K562 (cell line): Measurements from ENCODE around the gene AKNAD1. TPM values are rescaled to one million over a fixed set of nuclear protein-coding genes. Genes with fewer than 3 reads are reported as not detected.

Experiments
- CHD1 ChIP-seq: fragments of 200-600 bp; sonication (generic); IDR thresholded peaks from one replicate; pipeline ENCODE4 v1.6.1; 2012; ENCODE audit warnings: mild to moderate bottlenecking, moderate library complexity, low read length, inconsistent platforms
- DMBX1 ChIP-seq: fragments of 250-450 bp; sonication (Bioruptor Pico); IDR thresholded peaks from 2 replicates; pipeline ENCODE4 v1.8.0; 2022; ENCODE audit warnings: inconsistent platforms, mild to moderate bottlenecking, moderate library complexity, borderline replicate concordance
- FOSL1 ChIP-seq: fragments of 200-800 bp; sonication (Bioruptor generic); conservative IDR thresholded peaks from 2 replicates; pipeline ENCODE4 v1.6.1; 2016; ENCODE audit warnings: missing genetic modification characterization, missing compliant biosample characterization
- FOXA1 ChIP-seq: fragments of 450-650 bp; IDR thresholded peaks from 2 replicates; pipeline ENCODE4 v1.6.1; 2016; ENCODE audit warnings: mild to moderate bottlenecking, borderline replicate concordance
- GTF2A2 ChIP-seq: IDR thresholded peaks from 2 replicates; pipeline ENCODE4 v1.6.1; 2016; ENCODE audit warnings: mild to moderate bottlenecking, missing genetic modification characterization, missing compliant biosample characterization
- GTF2E2 ChIP-seq: fragments of 200-800 bp; sonication (Bioruptor generic); IDR thresholded peaks from 2 replicates; pipeline ENCODE4 v1.6.1; 2016; ENCODE audit warnings: missing genetic modification characterization, missing compliant biosample characterization
- HMBOX1 ChIP-seq: sonication (generic); IDR thresholded peaks from 2 replicates; pipeline ENCODE4 v1.6.1; 2016
- KDM1A ChIP-seq, 2 experiments: fragments of 450-650 bp; IDR thresholded peaks; 2 replicates each; pipeline ENCODE4 v1.6.1; 2016; ENCODE audit warnings: mild to moderate bottlenecking in 2 of 2
- L3MBTL2 ChIP-seq: fragments of 450-650 bp; IDR thresholded peaks from 2 replicates; pipeline ENCODE4 v1.6.1; 2016; ENCODE audit warnings: mild to moderate bottlenecking, moderate library complexity
- NCOA1 ChIP-seq: fragments of 450-650 bp; IDR thresholded peaks from 2 replicates; pipeline ENCODE4 v1.6.1; 2016; ENCODE audit warnings: low read depth
- PHTF2 ChIP-seq: fragments of 250-450 bp; sonication (Bioruptor Pico); IDR thresholded peaks from 2 replicates; pipeline ENCODE4 v1.5.0; 2021; ENCODE audit warnings: mild to moderate bottlenecking
- POLR2A ChIP-seq: fragments of 450-650 bp; conservative IDR thresholded peaks from 2 replicates; pipeline ENCODE4 v1.6.1; 2016
- POLR3A ChIP-seq: IDR thresholded peaks from 2 replicates; pipeline ENCODE4 v1.6.1; 2011; ENCODE audit warnings: borderline replicate concordance, mild to moderate bottlenecking, moderate library complexity; ENCODE audit not compliant: insufficient read length, insufficient read depth; ENCODE audit errors: extremely low read depth
- PPARD ChIP-seq: fragments of 250-450 bp; sonication (Bioruptor Pico); IDR thresholded peaks from 2 replicates; pipeline ENCODE4 v1.8.0; 2022; ENCODE audit warnings: inconsistent platforms, mild to moderate bottlenecking, moderate library complexity
- PTTG1 ChIP-seq: fragments of 450-650 bp; IDR thresholded peaks from 2 replicates; pipeline ENCODE4 v1.6.1; 2016; ENCODE audit warnings: low read depth, mild to moderate bottlenecking, missing genetic modification characterization, missing compliant biosample characterization
- RFX1 ChIP-seq: fragments of 450-650 bp; IDR thresholded peaks from 2 replicates; pipeline ENCODE4 v1.6.1; 2016; ENCODE audit warnings: mild to moderate bottlenecking, moderate library complexity
- RHOXF2B ChIP-seq: fragments of 250-450 bp; sonication (Bioruptor Pico); conservative IDR thresholded peaks from 2 replicates; pipeline ENCODE4 v1.5.1; 2021
- SMAD1 ChIP-seq: fragments of 150-350 bp; IDR thresholded peaks from 2 replicates; pipeline ENCODE4 v1.6.1; 2014; ENCODE audit warnings: low read length, low read depth; ENCODE audit not compliant: partially characterized antibody
- THRA ChIP-seq: fragments of 450-650 bp; IDR thresholded peaks from 2 replicates; pipeline ENCODE4 v1.6.1; 2017; ENCODE audit warnings: mild to moderate bottlenecking, moderate library complexity
- THRAP3 ChIP-seq: fragments of 450-650 bp; IDR thresholded peaks from 2 replicates; pipeline ENCODE4 v1.6.1; 2016; ENCODE audit warnings: mild to moderate bottlenecking, inconsistent platforms, borderline replicate concordance
- XRCC4 ChIP-seq: IDR thresholded peaks from one replicate; pipeline ENCODE4 v1.6.1; 2011; ENCODE audit not compliant: insufficient read depth, insufficient read length; ENCODE audit errors: extremely low read depth
- ZFX ChIP-seq: sonication (generic); formaldehyde crosslinking; IDR thresholded peaks from 2 replicates; pipeline ENCODE4 v1.8.0; 2022; ENCODE audit warnings: mild to moderate bottlenecking, missing genetic modification reagents, moderate library complexity
- ZNF212 ChIP-seq: fragments of 450-650 bp; formaldehyde crosslinking; IDR thresholded peaks from 2 replicates; pipeline ENCODE4 v1.4.0; 2020; ENCODE audit warnings: mild to moderate bottlenecking
- ZNF282 ChIP-seq: sonication (generic); formaldehyde crosslinking; IDR thresholded peaks from 2 replicates; pipeline ENCODE4 v1.8.1; 2023; ENCODE audit warnings: missing genetic modification reagents
- ZNF609 ChIP-seq: sonication (generic); formaldehyde crosslinking; IDR thresholded peaks from 2 replicates; pipeline ENCODE4 v1.8.1; 2023; ENCODE audit warnings: missing genetic modification reagents, mild to moderate bottlenecking, borderline replicate concordance
- polyA plus RNA-seq, 8 experiments: library from polyadenylated mRNA; depleted of rRNA in 4 of 8; stranded (reverse) in 5 of 8; unstranded in 3 of 8; fragments of >200 nt; fragmentation: Nextera tagmentation in 2 of 8; fragmentation: Illumina TruSeq in 1 of 8; extraction: Ambion mirVana in 2 of 8; extraction: Trizol in 1 of 8; gene quantifications; 2 replicates each; pipeline versions ENCODE4 v1.2.1 to v1.2.3, GENCODE V29; 2011 to 2014; ENCODE audit warnings: inconsistent platforms in 1 of 8, missing spikeins in 1 of 8
- total RNA-seq, 7 experiments: library from RNA; depleted of rRNA in 6 of 7; stranded (reverse); fragments of >200 nt in 6 of 7; fragmentation: Illumina TruSeq in 2 of 7; extraction: Trizol in 2 of 7; gene quantifications; 2 replicates each; pipeline versions ENCODE4 v1.2.1 to v1.2.3, GENCODE V29; 2011 to 2021; ENCODE audit warnings: low replicate concordance in 1 of 7

AKNAD1 gene
- total and polyA plus RNA-seq, 9 of the 15 experiments (the other 6 are each of a cell fraction or from before 2014, with no cell fraction given) = 0.13 to 0.30 TPM; not detected in 7

GRCh38 chr1:108780937-108781574 is 75.8 kb downstream of the AKNAD1 start (continued):
- TF ChIP-seq ZNF609 (CRISPR knock-in tag) (no peak), FOSL1 (tag) (peak; percentile 92), KDM1A (IDR thresholded peaks at IDR 0.05) (peak; percentile 24 to 33; a peak in 2 of 4 replicates), POLR2A (no peak), RFX1 (no peak), PHTF2 (CRISPR knock-in tag) (no peak), NCOA1 (no peak), THRA (no peak), GTF2A2 (tag) (no peak), PPARD (CRISPR knock-in tag) (no peak), DMBX1 (CRISPR knock-in tag) (no peak), RHOXF2B (no peak), FOXA1 (no peak), HMBOX1 (no peak), THRAP3 (no peak), POLR3A (no peak), GTF2E2 (tag) (no peak), ZFX (CRISPR knock-in tag) (peak; percentile 10; the same call in 1 of the 2 replicates), ZNF282 (CRISPR knock-in tag) (no peak), L3MBTL2 (no peak), SMAD1 (no peak), CHD1 (no peak), ZNF212 (CRISPR knock-in tag) (no peak), XRCC4 (no peak), PTTG1 (no peak)
